SIG-M5 (cell line): ENCODE data around the gene NOL8.
A peak's percentile ranks its signal among the peaks of the same experiment; 100 is the strongest.

ENCODE experiments used
- DNase-seq: peaks from one replicate; lab custom pipeline; 2025; lab: John Stamatoyannopoulos, UW

Gene NOL8

GRCh38 chr9:92312887-92313623 is 12.1 kb downstream of the NOL8 start:
- no peak for DNase-seq

GRCh38 chr9:92310562-92310961 is 14.6 kb downstream of the NOL8 start:
- no peak for DNase-seq

GRCh38 chr9:92308893-92309292 is 16.3 kb downstream of the NOL8 start:
- DNase-seq = no peak

- no peak for DNase-seq
These were observed 24.2 kb downstream of the NOL8 start for GRCh38 chr9:92300936-92301335.

GRCh38 chr9:92299116-92299515 is 26.0 kb downstream of the NOL8 start:
- no peak for DNase-seq

- DNase-seq = no peak
These were observed 27.1 kb downstream of the NOL8 start for GRCh38 chr9:92298036-92298435.

- DNase-seq = no peak
These were observed 27.5 kb downstream of the NOL8 start for GRCh38 chr9:92297611-92298010.

- DNase-seq = no peak
These were observed 29.3 kb downstream of the NOL8 start for GRCh38 chr9:92295827-92296258.

- no peak for DNase-seq
These were observed 29.8 kb downstream of the NOL8 start for GRCh38 chr9:92295240-92295790.

- DNase-seq = no peak
These were observed 30.9 kb downstream of the NOL8 start for GRCh38 chr9:92294297-92294676.

- DNase-seq = peak; percentile 62
These were observed 31.5 kb downstream of the NOL8 start, which contains the start of gene IARS1 for GRCh38 chr9:92293452-92294296. Gene IARS1 (minus strand): TSS chr9:92293697. CDS start chr9:92289419, 4,278 bp downstream.

GRCh38 chr9:92293075-92293354 is 32.1 kb downstream of the NOL8 start:
- no peak for DNase-seq

- DNase-seq = no peak
These were observed 32.6 kb downstream of the NOL8 start for GRCh38 chr9:92292338-92293074.

- no peak for DNase-seq
These were observed 33.6 kb downstream of the NOL8 start for GRCh38 chr9:92291577-92291976.

- no peak for DNase-seq
These were observed 34.2 kb downstream of the NOL8 start for GRCh38 chr9:92290785-92291429.

GRCh38 chr9:92289708-92290390 is 35.3 kb downstream of the NOL8 start:
- no peak for DNase-seq

- DNase-seq = no peak
These were observed 45.8 kb downstream of the NOL8 start for GRCh38 chr9:92279302-92279701.

GRCh38 chr9:92278110-92278509 is 47.0 kb downstream of the NOL8 start:
- DNase-seq = no peak

- DNase-seq = no peak
These were observed 48.7 kb downstream of the NOL8 start for GRCh38 chr9:92276331-92277032.

GRCh38 chr9:92275541-92275940 is 49.6 kb downstream of the NOL8 start:
- no peak for DNase-seq

- DNase-seq = no peak
These were observed 54.6 kb downstream of the NOL8 start for GRCh38 chr9:92270511-92270910.
